Measurements from ENCODE around the gene SLC28A1.

The SLC28A1 gene

GRCh38 chr15:84946772-84947489 is 62.5 kb downstream of the SLC28A1 start:
- no peak for DNase-seq

DNA sequence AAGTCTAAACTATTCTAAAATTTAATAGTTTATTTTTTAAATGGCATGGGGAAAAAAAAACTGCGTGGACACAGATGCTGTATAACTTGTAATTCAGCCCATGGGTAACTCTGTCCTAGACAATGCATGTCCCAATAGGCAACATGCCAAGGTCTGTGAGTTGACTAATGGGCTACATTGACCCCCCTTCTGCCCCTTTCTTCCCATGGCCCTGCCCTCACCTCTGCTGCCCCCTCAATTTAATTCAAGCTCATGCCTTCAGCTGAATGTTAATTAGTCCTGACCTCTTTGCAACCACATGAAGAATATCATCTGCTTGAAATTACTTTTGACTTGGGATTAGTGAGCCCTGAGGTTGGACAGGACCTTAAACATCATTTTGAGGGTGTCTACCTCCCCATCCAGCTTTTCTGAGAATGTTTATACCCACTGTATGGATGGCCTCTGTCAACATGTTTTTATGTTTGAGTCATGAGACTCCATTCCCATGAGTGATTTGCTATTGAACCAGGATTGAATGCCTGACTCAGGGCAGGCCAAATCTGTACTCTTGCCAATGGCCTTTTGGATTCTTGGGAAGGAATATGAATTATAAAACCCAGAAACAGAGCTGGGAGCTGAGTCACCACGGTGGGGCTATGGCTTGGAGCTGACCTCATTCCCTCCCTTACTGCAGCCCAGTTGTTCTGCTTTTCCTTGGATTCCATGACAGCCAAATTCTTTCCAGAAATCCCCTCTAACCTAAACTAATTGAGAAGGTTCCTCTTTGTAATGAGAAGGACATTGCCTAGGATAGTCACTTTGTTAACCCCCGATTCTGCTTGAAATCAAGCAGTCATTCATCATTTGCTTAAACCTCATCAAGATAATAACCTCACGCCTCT is 63.7 kb downstream of the SLC28A1 start:
- DNase-seq, result no peak

- no peak for DNase-seq
These were observed 64.6 kb downstream of the SLC28A1 start for GRCh38 chr15:84949043-84949442.

DNA sequence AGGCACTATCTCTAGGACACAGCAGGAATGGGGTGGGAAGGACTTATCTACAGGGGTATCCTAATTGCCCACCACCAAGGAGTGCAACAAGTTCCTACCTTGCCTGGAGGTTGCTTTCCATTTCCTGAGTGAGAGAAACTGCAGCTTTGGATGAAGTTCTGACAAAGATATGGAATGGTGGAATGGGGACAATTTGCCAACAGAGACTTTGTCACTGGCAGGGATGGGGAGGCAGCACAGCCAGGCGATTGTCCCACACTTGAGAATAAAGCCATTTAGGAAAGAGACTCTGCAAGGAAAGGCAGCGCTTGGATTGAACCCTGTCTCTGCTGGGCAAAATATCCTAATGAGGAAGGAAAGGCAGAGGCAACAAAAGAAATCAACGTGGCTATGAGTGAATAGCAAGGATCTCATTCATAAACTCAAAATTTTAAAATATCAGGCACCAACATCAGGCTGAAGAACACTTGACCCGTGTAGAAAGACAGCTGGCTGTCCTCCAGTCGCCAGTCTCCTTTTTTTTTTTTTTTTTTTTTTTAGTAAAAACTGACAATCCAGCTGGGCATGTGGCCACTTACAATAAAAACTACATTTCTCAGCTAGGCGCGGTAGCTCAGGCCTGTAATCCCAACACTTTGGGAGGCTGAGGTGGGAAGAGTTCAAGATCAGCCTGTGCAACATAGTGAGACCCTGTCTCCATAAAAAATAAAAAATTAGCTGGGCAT is 65.5 kb downstream of the SLC28A1 start:
- DNase-seq, result no peak

DNA sequence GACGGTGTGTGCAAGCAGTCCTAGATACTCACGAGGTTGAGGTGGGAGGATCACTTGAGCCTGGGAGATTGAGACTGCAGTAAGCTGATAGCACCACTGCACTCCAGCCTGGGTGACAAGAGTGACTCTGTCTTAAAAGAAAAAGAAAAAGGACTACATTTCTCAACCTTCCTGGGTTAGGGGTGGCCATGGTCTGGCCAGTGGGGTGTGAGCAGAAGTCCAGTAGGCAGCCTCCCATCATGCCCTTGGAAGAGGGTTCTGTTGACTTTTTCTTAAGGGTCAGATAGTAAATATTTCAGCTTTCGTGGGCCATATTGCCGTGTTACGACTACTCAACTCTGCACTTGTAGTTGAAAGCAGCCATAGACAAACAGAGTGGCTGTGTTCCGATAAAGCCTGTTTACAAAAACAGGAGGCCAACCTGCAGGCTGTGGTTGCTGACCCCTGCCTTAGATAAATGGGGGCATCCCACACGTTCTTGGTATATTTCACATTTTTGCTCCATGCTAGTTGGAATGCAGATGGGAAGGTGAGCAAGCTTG is 66.2 kb downstream of the SLC28A1 start:
- no peak for DNase-seq

GRCh38 chr15:84951736-84952135 is 67.3 kb downstream of the SLC28A1 start:
- DNase-seq, result no peak

GRCh38 chr15:84953136-84953535 is 68.7 kb downstream of the SLC28A1 start:
- DNase-seq, result no peak

DNA sequence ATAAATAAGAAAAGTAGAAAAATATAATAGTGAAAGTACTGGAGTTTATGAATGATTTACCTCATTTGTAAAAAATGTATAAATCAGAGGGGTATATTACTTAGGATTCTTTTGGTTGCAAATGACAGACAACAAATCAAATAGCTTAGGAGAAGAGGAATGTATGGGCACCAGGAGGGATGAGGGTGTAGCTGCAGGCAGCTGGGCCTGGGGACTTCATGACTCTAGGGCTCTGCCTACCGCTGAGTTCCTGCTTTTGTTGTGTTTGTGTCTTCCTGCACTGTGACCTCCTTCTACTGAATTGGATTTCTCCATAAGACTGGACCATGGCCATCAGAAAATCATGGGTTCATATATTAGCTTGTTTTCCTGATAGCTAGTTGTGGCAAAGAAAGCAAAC is 69.3 kb downstream of the SLC28A1 start:
- DNase-seq, result no peak

- peak; percentile 76 for DNase-seq
These were observed 70.8 kb downstream of the SLC28A1 start for GRCh38 chr15:84955089-84955848.

GRCh38 chr15:84956199-84956598 is 71.7 kb downstream of the SLC28A1 start:
- no peak for DNase-seq

- DNase-seq, result no peak
These were observed 76.1 kb downstream of the SLC28A1 start for GRCh38 chr15:84960391-84961113.

- no peak for DNase-seq
These were observed 76.6 kb downstream of the SLC28A1 start for GRCh38 chr15:84961114-84961452.

DNA sequence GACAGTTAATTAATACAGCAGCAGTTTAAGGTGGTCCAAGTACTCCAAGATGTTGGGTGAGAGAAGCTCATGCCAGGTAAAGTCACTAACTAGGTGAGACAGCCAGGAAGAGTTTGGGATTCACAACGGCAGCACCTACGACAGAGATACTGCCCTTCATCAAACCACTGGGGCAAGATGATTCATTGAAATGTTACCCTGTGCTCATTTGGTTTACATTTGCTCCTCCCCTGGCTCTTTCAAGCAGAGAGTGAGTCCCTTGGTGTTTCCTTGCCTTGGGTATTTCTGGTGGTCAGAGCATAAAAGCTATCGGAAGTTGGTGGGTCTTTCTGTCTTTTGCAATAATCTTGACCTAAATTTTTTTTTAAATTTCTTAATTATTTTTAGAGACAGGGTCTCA is 77.2 kb downstream of the SLC28A1 start:
- DNase-seq, result no peak

DNA sequence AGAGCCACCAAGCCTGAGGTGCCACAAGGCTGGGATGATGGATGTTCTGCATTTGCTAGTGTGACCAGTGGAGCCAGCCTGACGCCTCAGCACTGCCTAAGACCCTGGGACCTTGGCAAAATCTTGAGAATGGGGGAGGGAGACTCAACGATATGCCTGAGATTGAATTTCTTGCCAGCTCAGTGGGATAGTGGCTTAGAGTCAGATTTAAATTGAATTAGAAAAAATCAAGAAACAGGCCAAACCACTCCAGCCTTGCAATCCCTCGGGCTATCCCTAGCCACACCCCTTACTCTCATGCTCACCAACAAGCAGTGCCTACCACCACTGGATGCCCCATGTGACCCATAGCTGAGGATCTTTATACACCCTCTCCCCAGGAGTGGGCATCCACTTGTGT is 78.5 kb downstream of the SLC28A1 start:
- no peak for DNase-seq

GRCh38 chr15:84967380-84967779 is 82.9 kb downstream of the SLC28A1 start:
- DNase-seq, result no peak

GRCh38 chr15:84968301-84968700 is 83.8 kb downstream of the SLC28A1 start:
- no peak for DNase-seq

DNA sequence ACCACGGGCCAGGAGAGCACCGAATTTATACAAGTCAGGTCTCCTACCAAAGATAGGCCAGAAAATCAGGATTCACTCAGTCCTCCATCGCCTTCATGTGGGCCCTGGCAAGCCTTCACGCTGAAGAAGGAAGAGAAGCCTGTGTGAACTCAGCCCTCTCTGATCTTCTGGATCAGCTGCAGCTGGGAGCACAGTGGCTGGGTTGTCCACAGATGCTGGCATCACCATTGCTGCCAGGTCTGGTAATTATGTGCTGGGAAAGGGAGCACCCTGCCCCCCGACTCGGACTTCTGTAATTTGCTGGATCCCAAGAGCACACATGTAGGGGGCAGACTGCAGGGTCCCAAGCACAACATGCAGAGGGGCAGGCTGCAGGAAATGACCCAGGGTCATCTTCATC is 84.8 kb downstream of the SLC28A1 start:
- no peak for DNase-seq

DNA sequence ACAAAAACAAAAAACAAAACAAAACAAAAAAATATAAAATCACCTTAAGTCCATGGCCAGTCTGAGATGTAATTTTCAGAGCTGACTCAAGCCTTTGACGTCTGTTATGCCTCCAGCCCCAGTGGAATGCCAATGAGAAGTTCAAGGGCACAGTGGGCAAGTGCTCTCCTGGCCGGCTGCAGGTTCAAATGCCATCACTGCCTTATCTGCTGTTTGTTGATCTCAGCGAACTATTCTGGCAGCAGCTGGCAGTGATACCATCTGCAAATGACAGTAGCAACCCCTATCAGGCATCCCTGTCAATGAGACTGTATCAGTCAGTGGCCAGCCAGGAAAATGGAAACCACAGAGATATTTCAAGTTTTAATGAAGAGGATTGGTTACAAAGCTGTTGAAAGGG is 86.4 kb downstream of the SLC28A1 start:
- DNase-seq, result no peak

- DNase-seq, result no peak
These were observed 89.3 kb downstream of the SLC28A1 start for GRCh38 chr15:84973492-84974460.

- no peak for DNase-seq
These were observed 91.4 kb downstream of the SLC28A1 start for GRCh38 chr15:84975871-84976351.
